ENCODE measurements around the gene FGD3.

The FGD3 gene

GRCh38 chr9:92962303-92962649 lies 15.0 kb downstream of the FGD3 start:
- no peak overlapping the region for H3K4me3 ChIP-seq (ENCODE audit: low read length)
- H3F3A ChIP-seq (ENCODE audit: control insufficient read depth, insufficient read depth): peaks cover 3% of the 10 kb centered on the region; the same call in 1 of the 2 replicates
- H3K27ac ChIP-seq (ENCODE audit: low read depth, low read length): no peak overlapping the region
- no peaks in the 10 kb centered on the region for H3K9me2 ChIP-seq (replicated peaks; ENCODE audit: control insufficient read depth, low read length)
- peaks cover 24% of the 10 kb centered on the region for H3K79me2 ChIP-seq (ENCODE audit: control insufficient read depth, low read length)
- no peaks in the 10 kb centered on the region for H4K20me1 ChIP-seq (ENCODE audit: control insufficient read depth, insufficient read depth, low read depth, low read length)
- H3K36me3 ChIP-seq (ENCODE audit: control insufficient read depth, low read length): no peaks in the 10 kb centered on the region; the same call in 1 of the 2 replicates
- no peaks in the 10 kb centered on the region for H3K9me3 ChIP-seq (ENCODE audit: control insufficient read depth, insufficient read depth, low read length)
- no peak for TF ChIP-seq EZH2phosphoT487 (IDR thresholded peaks at IDR 0.05; ENCODE audit: borderline replicate concordance, low read length)
- H3K4me2 ChIP-seq (ENCODE audit: low read length): peak overlapping the region; percentile 6; the same call in 1 of the 2 replicates
- no peaks in the 10 kb centered on the region for H3K27me3 ChIP-seq (ENCODE audit: control insufficient read depth, low read length)
- peaks cover 48% of the 10 kb centered on the region for H3K4me1 ChIP-seq (ENCODE audit: control insufficient read depth, low read length)

GRCh38 chr9:92962846-92963245 lies 15.5 kb downstream of the FGD3 start:
- Histone ChIP-seq H3K4me2 (ENCODE audit: low read length) (no peak overlapping the region), H3K27me3 (ENCODE audit: control insufficient read depth, low read length) (no peaks in the 10 kb centered on the region), H3K36me3 (ENCODE audit: control insufficient read depth, low read length) (no peaks in the 10 kb centered on the region; the same call in 1 of the 2 replicates), H3K4me1 (ENCODE audit: control insufficient read depth, low read length) (peaks cover 48% of the 10 kb centered on the region), H3K9me3 (ENCODE audit: control insufficient read depth, insufficient read depth, low read length) (no peaks in the 10 kb centered on the region), H3K27ac (ENCODE audit: low read depth, low read length) (no peak overlapping the region), H3K9me2 (replicated peaks; ENCODE audit: control insufficient read depth, low read length) (no peaks in the 10 kb centered on the region), H3K4me3 (ENCODE audit: low read length) (no peak overlapping the region), H3K79me2 (ENCODE audit: control insufficient read depth, low read length) (peaks cover 28% of the 10 kb centered on the region), H4K20me1 (ENCODE audit: control insufficient read depth, insufficient read depth, low read depth, low read length) (no peaks in the 10 kb centered on the region), H3F3A (ENCODE audit: control insufficient read depth, insufficient read depth) (peaks cover 3% of the 10 kb centered on the region; the same call in 1 of the 2 replicates)
- no peak for TF ChIP-seq EZH2phosphoT487 (IDR thresholded peaks at IDR 0.05; ENCODE audit: borderline replicate concordance, low read length)
- no peak for TF ChIP-seq CTCF (IDR thresholded peaks at IDR 0.05; ENCODE audit: low read depth, low read length, poor library complexity, severe bottlenecking)

- no peaks in the 10 kb centered on the region for H4K20me1 ChIP-seq (ENCODE audit: control insufficient read depth, insufficient read depth, low read depth, low read length)
- TF ChIP-seq EZH2phosphoT487 (IDR thresholded peaks at IDR 0.05; ENCODE audit: borderline replicate concordance, low read length) (no peak), CTCF (IDR thresholded peaks at IDR 0.05; ENCODE audit: low read depth, low read length, poor library complexity, severe bottlenecking) (no peak)
- H3K27me3 ChIP-seq (ENCODE audit: control insufficient read depth, low read length): no peaks in the 10 kb centered on the region
- no peaks in the 10 kb centered on the region for H3K9me2 ChIP-seq (replicated peaks; ENCODE audit: control insufficient read depth, low read length)
- no peaks in the 10 kb centered on the region for H3K9me3 ChIP-seq (ENCODE audit: control insufficient read depth, insufficient read depth, low read length)
- peaks cover 37% of the 10 kb centered on the region for H3K79me2 ChIP-seq (ENCODE audit: control insufficient read depth, low read length)
- H3K36me3 ChIP-seq (ENCODE audit: control insufficient read depth, low read length): no peaks in the 10 kb centered on the region; the same call in 1 of the 2 replicates
- no peaks in the 10 kb centered on the region for H3F3A ChIP-seq (ENCODE audit: control insufficient read depth, insufficient read depth)
- H3K4me3 ChIP-seq (ENCODE audit: low read length): peak overlapping the region; percentile 78
- peak overlapping the region; percentile 97 for H3K4me2 ChIP-seq (ENCODE audit: low read length)
- H3K4me1 ChIP-seq (ENCODE audit: control insufficient read depth, low read length): peaks cover 48% of the 10 kb centered on the region
- H3K27ac ChIP-seq (ENCODE audit: low read depth, low read length): peak overlapping the region; percentile 68
Measured at GRCh38 chr9:92963831-92964606, 16.7 kb downstream of the FGD3 start.

- TF ChIP-seq EZH2phosphoT487 (IDR thresholded peaks at IDR 0.05; ENCODE audit: borderline replicate concordance, low read length): no peak
- no peak for TF ChIP-seq CTCF (IDR thresholded peaks at IDR 0.05; ENCODE audit: low read depth, low read length, poor library complexity, severe bottlenecking)
- H3K9me3 ChIP-seq (ENCODE audit: control insufficient read depth, insufficient read depth, low read length): no peaks in the 10 kb centered on the region
- peak overlapping the region; percentile 68 for H3K27ac ChIP-seq (ENCODE audit: low read depth, low read length)
- no peaks in the 10 kb centered on the region for H3K9me2 ChIP-seq (replicated peaks; ENCODE audit: control insufficient read depth, low read length)
- H3K4me2 ChIP-seq (ENCODE audit: low read length): peak overlapping the region; percentile 97
- no peaks in the 10 kb centered on the region; the same call in 1 of the 2 replicates for H3K36me3 ChIP-seq (ENCODE audit: control insufficient read depth, low read length)
- peak overlapping the region; percentile 78 for H3K4me3 ChIP-seq (ENCODE audit: low read length)
- H3F3A ChIP-seq (ENCODE audit: control insufficient read depth, insufficient read depth): no peaks in the 10 kb centered on the region
- H3K79me2 ChIP-seq (ENCODE audit: control insufficient read depth, low read length): peaks cover 43% of the 10 kb centered on the region
- H3K27me3 ChIP-seq (ENCODE audit: control insufficient read depth, low read length): no peaks in the 10 kb centered on the region
- peaks cover 48% of the 10 kb centered on the region for H3K4me1 ChIP-seq (ENCODE audit: control insufficient read depth, low read length)
- H4K20me1 ChIP-seq (ENCODE audit: control insufficient read depth, insufficient read depth, low read depth, low read length): no peaks in the 10 kb centered on the region
Measured at GRCh38 chr9:92964607-92965060, 17.3 kb downstream of the FGD3 start.
